CD14-positive monocyte (primary cell): ENCODE measurements around the gene MLLT10. TPM values are rescaled to one million over a fixed set of nuclear protein-coding genes. Genes with fewer than 3 reads are reported as not detected.

Experiments
- DNase-seq, 3 donors: peaks; one replicate each; pipeline ENCODE4 v3.0.0-alpha.2; 2011 to 2022
- H2AFZ ChIP-seq: 2 replicates; pipeline ENCODE4 v1.6.0; 2012; ENCODE audit warnings: mild to moderate bottlenecking, low read depth, low read length, inconsistent platforms; ENCODE audit not compliant: insufficient read depth, poor library complexity, severe bottlenecking
- H3K27ac ChIP-seq, 2 donors: 1 replicate in 1 of 2; 2 replicates in 1 of 2; pipeline ENCODE4 v1.5.1; 2012 to 2013; ENCODE audit warnings: low read length in 2 of 2, control low read depth in 1 of 2, inconsistent platforms in 1 of 2, low read depth in 1 of 2, mild to moderate bottlenecking in 1 of 2
- H3K27me3 ChIP-seq, 2 donors: one replicate each; pipeline versions ENCODE4 v1.6.0 to v1.6.1; 2011 to 2013; ENCODE audit warnings: low read length in 2 of 2; ENCODE audit not compliant: control insufficient read depth in 2 of 2, insufficient read depth in 2 of 2
- H3K36me3 ChIP-seq, 2 donors: replicated peaks in 1 of 2; 1 replicate in 1 of 2; 2 replicates in 1 of 2; pipeline versions ENCODE4 v1.5.1 to v1.6.1; 2012 to 2013; ENCODE audit warnings: low read length in 2 of 2, control low read depth in 1 of 2, inconsistent platforms in 1 of 2, mild to moderate bottlenecking in 1 of 2; ENCODE audit not compliant: insufficient read depth in 2 of 2, control insufficient read depth in 1 of 2
- H3K4me1 ChIP-seq, 2 donors: 1 replicate in 1 of 2; 2 replicates in 1 of 2; pipeline versions ENCODE4 v1.5.1 to v1.6.1; 2012 to 2013; ENCODE audit warnings: low read length in 2 of 2, control low read depth in 1 of 2, inconsistent platforms in 1 of 2, mild to moderate bottlenecking in 1 of 2, moderate library complexity in 1 of 2; ENCODE audit not compliant: insufficient read depth in 2 of 2, control insufficient read depth in 1 of 2
- H3K4me2 ChIP-seq: replicated peaks from 2 replicates; pipeline ENCODE3; 2012; ENCODE audit warnings: low read length, moderate library complexity, mild to moderate bottlenecking; ENCODE audit not compliant: poor library complexity, severe bottlenecking; ENCODE audit errors: extremely low read depth
- H3K4me3 ChIP-seq, 3 experiments: fragments of 200-600 bp in 1 of 3; sonication (generic) in 1 of 3; replicated peaks in 1 of 3; 1 replicate in 2 of 3; 2 replicates in 1 of 3; pipeline ENCODE4 v1.5.1; 2011 to 2013; ENCODE audit warnings: low read length in 3 of 3, mild to moderate bottlenecking in 3 of 3, control low read depth in 2 of 3, low read depth in 2 of 3, inconsistent platforms in 1 of 3, moderate library complexity in 1 of 3
- H3K79me2 ChIP-seq: 2 replicates; pipeline ENCODE4 v1.6.0; 2012; ENCODE audit warnings: mild to moderate bottlenecking, control low read depth, inconsistent platforms, low read length, moderate library complexity; ENCODE audit not compliant: insufficient read depth
- H3K9ac ChIP-seq: 2 replicates; pipeline ENCODE4 v1.6.0; 2017; ENCODE audit warnings: low read length, mild to moderate bottlenecking; ENCODE audit not compliant: insufficient read depth, poor library complexity, severe bottlenecking
- H3K9me3 ChIP-seq, 2 donors: replicated peaks in 1 of 2; 1 replicate in 1 of 2; 2 replicates in 1 of 2; pipeline versions ENCODE4 v1.5.1 to v1.6.1; 2012 to 2013; ENCODE audit warnings: low read length in 2 of 2, control low read depth in 1 of 2; ENCODE audit not compliant: control insufficient read depth in 1 of 2, insufficient read depth in 1 of 2
- H4K20me1 ChIP-seq: 2 replicates; pipeline ENCODE4 v1.6.0; 2012; ENCODE audit warnings: mild to moderate bottlenecking, low read length, control low read depth, moderate library complexity; ENCODE audit not compliant: insufficient read depth
- H3K27ac Mint-ChIP-seq, 7 donors: one replicate each; pipeline ENCODE4 v1.8.0; 2020; ENCODE audit warnings: mild to moderate bottlenecking in 7 of 7, mixed read lengths in 7 of 7, moderate library complexity in 6 of 7, inconsistent platforms in 2 of 7
- H3K27me3 Mint-ChIP-seq, 3 donors: one replicate each; pipeline ENCODE4 v1.8.0; 2021 to 2022; ENCODE audit warnings: low read depth in 3 of 3, mild to moderate bottlenecking in 3 of 3, mixed read lengths in 3 of 3, moderate library complexity in 3 of 3, inconsistent platforms in 1 of 3
- H3K36me3 Mint-ChIP-seq, 2 donors: one replicate each; pipeline ENCODE4 v1.8.0; 2020; ENCODE audit warnings: mixed read lengths in 2 of 2, inconsistent platforms in 1 of 2, mild to moderate bottlenecking in 1 of 2
- H3K4me1 Mint-ChIP-seq: one replicate; pipeline ENCODE4 v1.8.0; 2020; ENCODE audit warnings: mild to moderate bottlenecking, mixed read lengths
- H3K4me3 Mint-ChIP-seq, 2 donors: one replicate each; pipeline ENCODE4 v1.8.0; 2020; ENCODE audit warnings: mild to moderate bottlenecking in 2 of 2, mixed read lengths in 2 of 2, moderate library complexity in 1 of 2
- H3K9me3 Mint-ChIP-seq, 7 donors: one replicate each; pipeline ENCODE4 v1.8.0; 2020 to 2022; ENCODE audit warnings: mixed read lengths in 7 of 7, mild to moderate bottlenecking in 6 of 7, moderate library complexity in 6 of 7, inconsistent platforms in 2 of 7
- WGBS: methylation state at CpG from one replicate; pipeline ENCODE4 v1.1.5; 2013; ENCODE audit warnings: missing lambda C conversion rate; ENCODE audit not compliant: insufficient coverage; 5-methylcytosine and 5-hydroxymethylcytosine counted together
- intact Hi-C, 2 donors: fragments of 100-400 bp; cut with micrococcal nuclease; formaldehyde crosslinking; loops; one replicate each; pipeline versions ENCODE4 v1.15.0 to v1.15.1; 2023
- polyA plus RNA-seq, 3 donors: library from polyadenylated mRNA; depleted of rRNA in 1 of 3; unstranded in 2 of 3; stranded (reverse) in 1 of 3; fragments of 300-500 nt in 2 of 3; fragments of >200 nt in 1 of 3; fragmentation: Illumina TruSeq in 2 of 3; gene quantifications; 1 replicate in 2 of 3; 2 replicates in 1 of 3; pipeline ENCODE4 v1.2.3, GENCODE V29; 2012 to 2021
- TF ChIP-seq, protein P1 (sequence below): fragments of 200-600 bp; IDR thresholded peaks from one replicate; pipeline ENCODE4 v1.8.0; 2022; ENCODE audit warnings: antibody characterized with exemption, mild to moderate bottlenecking

The MLLT10 gene
- polyA plus RNA-seq, 3 donors: 4.9 to 39.1 (median 7.5) TPM

DNA sequence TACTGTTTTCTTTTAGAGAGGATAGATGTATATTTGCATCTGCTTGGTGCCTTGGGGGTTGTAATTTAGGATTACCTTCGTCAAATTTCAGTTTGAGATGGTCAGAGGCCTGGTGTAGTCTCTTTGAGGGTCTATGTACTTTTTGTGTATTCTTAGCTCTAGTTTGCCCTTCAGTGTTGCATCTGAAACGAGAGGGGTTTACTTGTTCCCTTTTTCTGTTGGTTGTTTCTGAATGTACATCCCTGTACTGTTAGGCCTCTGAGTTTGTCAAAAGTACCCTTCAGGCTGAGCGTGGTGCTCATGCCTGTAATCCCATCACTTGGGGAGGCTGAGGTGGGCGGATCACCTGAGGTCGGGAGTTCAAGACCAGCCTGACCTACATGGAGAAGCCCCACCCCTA is 60.0 kb downstream of the MLLT10 start:
- peaks cover 76% of the 10 kb centered on the region for H3K79me2 ChIP-seq
- H3K9me3 ChIP-seq: no peaks in the 10 kb centered on the region
- no peaks in the 10 kb centered on the region for H3K27me3 ChIP-seq
- no peak overlapping the region for H3K9ac ChIP-seq
- H3K27ac ChIP-seq: no peak overlapping the region
- no peak overlapping the region for H2AFZ ChIP-seq
- WGBS: 63% methylated on average over 2 of the region's 5 CpGs
- Mint-ChIP-seq H3K4me3 (no peak overlapping the region), H3K4me1 (no peaks in the 10 kb centered on the region), H3K27me3 (no peaks in the 10 kb centered on the region), H3K36me3 (peaks cover 46 to 72% of the 10 kb centered on the region in 2 donors), H3K9me3 (peaks cover 0 to 4% (median 0%) of the 10 kb centered on the region in 7 donors), H3K27ac (peak overlapping the region in 1 of 7 donors; percentile 42)
- H3K4me2 ChIP-seq: no peak overlapping the region
- DNase-seq: no peak
- TF ChIP-seq, protein P1, sequence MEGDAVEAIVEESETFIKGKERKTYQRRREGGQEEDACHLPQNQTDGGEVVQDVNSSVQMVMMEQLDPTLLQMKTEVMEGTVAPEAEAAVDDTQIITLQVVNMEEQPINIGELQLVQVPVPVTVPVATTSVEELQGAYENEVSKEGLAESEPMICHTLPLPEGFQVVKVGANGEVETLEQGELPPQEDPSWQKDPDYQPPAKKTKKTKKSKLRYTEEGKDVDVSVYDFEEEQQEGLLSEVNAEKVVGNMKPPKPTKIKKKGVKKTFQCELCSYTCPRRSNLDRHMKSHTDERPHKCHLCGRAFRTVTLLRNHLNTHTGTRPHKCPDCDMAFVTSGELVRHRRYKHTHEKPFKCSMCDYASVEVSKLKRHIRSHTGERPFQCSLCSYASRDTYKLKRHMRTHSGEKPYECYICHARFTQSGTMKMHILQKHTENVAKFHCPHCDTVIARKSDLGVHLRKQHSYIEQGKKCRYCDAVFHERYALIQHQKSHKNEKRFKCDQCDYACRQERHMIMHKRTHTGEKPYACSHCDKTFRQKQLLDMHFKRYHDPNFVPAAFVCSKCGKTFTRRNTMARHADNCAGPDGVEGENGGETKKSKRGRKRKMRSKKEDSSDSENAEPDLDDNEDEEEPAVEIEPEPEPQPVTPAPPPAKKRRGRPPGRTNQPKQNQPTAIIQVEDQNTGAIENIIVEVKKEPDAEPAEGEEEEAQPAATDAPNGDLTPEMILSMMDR: no peak
- no peak overlapping the region for H3K4me3 ChIP-seq
- peaks cover 44% of the 10 kb centered on the region for H4K20me1 ChIP-seq
- peaks cover 7 to 51% of the 10 kb centered on the region in 2 donors for H3K36me3 ChIP-seq
- intact Hi-C loops: no loop called here
- no peaks in the 10 kb centered on the region for H3K4me1 ChIP-seq

DNA sequence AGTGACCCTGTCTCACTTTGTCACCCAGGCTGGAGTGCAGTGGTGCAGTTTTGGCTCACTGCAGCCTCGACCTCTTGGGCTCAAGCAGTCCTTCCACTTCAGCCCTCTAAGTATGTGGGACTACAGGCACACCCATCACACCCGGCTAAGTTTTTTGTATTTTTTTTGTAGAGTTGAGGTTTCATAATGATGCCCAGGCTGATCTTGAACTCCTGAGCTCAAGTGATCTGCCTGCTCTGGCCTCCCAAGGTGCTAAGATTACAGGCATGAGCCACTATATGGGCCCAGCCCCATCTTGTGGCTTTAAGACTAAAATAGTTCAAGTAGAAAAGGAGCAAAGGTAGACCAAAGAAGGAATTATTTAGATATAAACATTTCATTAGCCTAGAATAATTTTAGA is 65.5 kb downstream of the MLLT10 start:
- no peaks in the 10 kb centered on the region for H3K27me3 Mint-ChIP-seq
- peaks cover 28 to 57% of the 10 kb centered on the region in 2 donors for H3K36me3 Mint-ChIP-seq
- H3K9me3 Mint-ChIP-seq: peaks cover 0 to 2% (median 0%) of the 10 kb centered on the region in 7 donors
- peaks cover 0 to 36% of the 10 kb centered on the region in 2 donors for H3K36me3 ChIP-seq
- H3K79me2 ChIP-seq: peaks cover 66% of the 10 kb centered on the region
- peaks cover 32% of the 10 kb centered on the region for H4K20me1 ChIP-seq
- H3K4me3 Mint-ChIP-seq: no peak overlapping the region
- H3K27ac Mint-ChIP-seq: no peak overlapping the region
- DNase-seq: no peak
- H3K4me1 ChIP-seq: no peaks in the 10 kb centered on the region
- no peak overlapping the region for H3K9ac ChIP-seq
- H3K4me2 ChIP-seq: no peak overlapping the region
- H2AFZ ChIP-seq: no peak overlapping the region
- intact Hi-C loops: no loop called here
- TF ChIP-seq, protein P1: no peak
- H3K4me1 Mint-ChIP-seq: no peaks in the 10 kb centered on the region
- no peaks in the 10 kb centered on the region for H3K27me3 ChIP-seq
- WGBS: no CpG with 5 or more reads among the region's 2 CpGs
- no peak overlapping the region for H3K27ac ChIP-seq
- H3K4me3 ChIP-seq: no peak overlapping the region
- H3K9me3 ChIP-seq: no peaks in the 10 kb centered on the region
